ENCODE measurements around the gene CELSR1.

The CELSR1 gene

GRCh38 chr22:46573781-46574437, 36.5 kb upstream of the CELSR1 start:
- Mint-ChIP-seq H3K27ac (peak overlapping the region in 1 of 3 experiments; percentile 15), H3K36me3 (ENCODE audit: low read depth) (no peaks in the 10 kb centered on the region), H3K4me1 (peaks cover 5% of the 10 kb centered on the region), H3K9me3 (peaks cover 8% of the 10 kb centered on the region), H3K27me3 (ENCODE audit: low read depth) (no peaks in the 10 kb centered on the region), H3K4me3 (peak overlapping the region; percentile 33 to 68 (median 64))
- TF ChIP-seq CTCF (IDR thresholded peaks at IDR 0.05; ENCODE audit: unreplicated experiment in 3 of 3): no peak

GRCh38 chr22:46572911-46573780, 35.7 kb upstream of the CELSR1 start:
- Mint-ChIP-seq H3K27ac (no peak overlapping the region), H3K27me3 (ENCODE audit: low read depth) (no peaks in the 10 kb centered on the region), H3K9me3 (peaks cover 8% of the 10 kb centered on the region), H3K4me3 (peak overlapping the region in 1 of 3 experiments; percentile 16), H3K4me1 (no peaks in the 10 kb centered on the region), H3K36me3 (ENCODE audit: low read depth) (no peaks in the 10 kb centered on the region)
- TF ChIP-seq CTCF (IDR thresholded peaks at IDR 0.05; ENCODE audit: unreplicated experiment in 3 of 3): no peak

- H3K4me1 Mint-ChIP-seq: no peaks in the 10 kb centered on the region
- no peak overlapping the region for H3K4me3 Mint-ChIP-seq
- TF ChIP-seq CTCF (IDR thresholded peaks at IDR 0.05; ENCODE audit: unreplicated experiment in 3 of 3): no peak
- H3K9me3 Mint-ChIP-seq: peaks cover 8% of the 10 kb centered on the region
- H3K27me3 Mint-ChIP-seq (ENCODE audit: low read depth): no peaks in the 10 kb centered on the region
- no peaks in the 10 kb centered on the region for H3K36me3 Mint-ChIP-seq (ENCODE audit: low read depth)
- no peak overlapping the region for H3K27ac Mint-ChIP-seq
Observed at GRCh38 chr22:46571642-46572250, 34.3 kb upstream of the CELSR1 start.

GRCh38 chr22:46569848-46570695, 32.7 kb upstream of the CELSR1 start:
- Mint-ChIP-seq H3K4me1 (peaks cover 3% of the 10 kb centered on the region), H3K27ac (peak overlapping the region in 1 of 3 experiments; percentile 13), H3K27me3 (ENCODE audit: low read depth) (peaks cover 3% of the 10 kb centered on the region), H3K4me3 (no peak overlapping the region), H3K9me3 (peaks cover 8% of the 10 kb centered on the region), H3K36me3 (ENCODE audit: low read depth) (no peaks in the 10 kb centered on the region)
- no peak for TF ChIP-seq CTCF (IDR thresholded peaks at IDR 0.05; ENCODE audit: unreplicated experiment in 3 of 3)

- Mint-ChIP-seq H3K27me3 (ENCODE audit: low read depth) (peaks cover 4% of the 10 kb centered on the region), H3K4me3 (no peak overlapping the region), H3K4me1 (peaks cover 4% of the 10 kb centered on the region), H3K36me3 (ENCODE audit: low read depth) (no peaks in the 10 kb centered on the region), H3K9me3 (peaks cover 8% of the 10 kb centered on the region), H3K27ac (peak overlapping the region in 1 of 3 experiments; percentile 13)
- TF ChIP-seq CTCF (IDR thresholded peaks at IDR 0.05; ENCODE audit: unreplicated experiment in 3 of 3): no peak
Observed at GRCh38 chr22:46569055-46569847, 31.8 kb upstream of the CELSR1 start.
